RWPE2 (cell line): ENCODE data around the gene CORO7.

Source experiments
- ATAC-seq: fragments of 200-7000 bp; cut with Tn5 transposase; 3 replicates; pipeline ENCODE4 v1.9.1; 2021; ENCODE audit warnings: low read depth
- DNase-seq: peaks from one replicate; pipeline ENCODE4 v3.0.0-alpha.2; 2020; ENCODE audit warnings: low spot score
- H3K27ac ChIP-seq: fragments of 450-650 bp; 2 replicates; pipeline ENCODE4 v1.5.1; 2017; ENCODE audit warnings: mild to moderate bottlenecking; ENCODE audit not compliant: poor library complexity, severe bottlenecking
- H3K27me3 ChIP-seq: fragments of 250-450 bp; sonication (Bioruptor Pico); 2 replicates; pipeline ENCODE4 v1.5.1; 2021; ENCODE audit warnings: mild to moderate bottlenecking, moderate library complexity; ENCODE audit not compliant: insufficient read depth, poor library complexity, severe bottlenecking
- H3K36me3 ChIP-seq: fragments of 250-450 bp; sonication (Bioruptor Pico); 2 replicates; pipeline ENCODE4 v1.5.1; 2020; ENCODE audit warnings: low read depth, mild to moderate bottlenecking, moderate library complexity
- H3K4me1 ChIP-seq: fragments of 250-450 bp; sonication (Bioruptor Pico); 2 replicates; pipeline ENCODE4 v1.5.1; 2021; ENCODE audit warnings: mild to moderate bottlenecking, moderate library complexity; ENCODE audit not compliant: insufficient read depth, poor library complexity, severe bottlenecking
- H3K4me3 ChIP-seq: fragments of 250-450 bp; sonication (Bioruptor Pico); 2 replicates; pipeline ENCODE4 v1.5.1; 2021; ENCODE audit warnings: mild to moderate bottlenecking, moderate library complexity; ENCODE audit not compliant: severe bottlenecking
- H3K9me3 ChIP-seq: fragments of 250-450 bp; sonication (Bioruptor Pico); 2 replicates; pipeline ENCODE4 v1.5.1; 2021; ENCODE audit warnings: mild to moderate bottlenecking, moderate library complexity; ENCODE audit not compliant: severe bottlenecking
- CTCF ChIP-seq: fragments of 450-650 bp; IDR thresholded peaks from one replicate; pipeline ENCODE4 v1.5.1; 2017; ENCODE audit warnings: mild to moderate bottlenecking, moderate library complexity; ENCODE audit not compliant: poor library complexity, severe bottlenecking

The CORO7 gene

GRCh38 chr16:4408323-4408690, 8.1 kb downstream of the CORO7 start:
- Histone ChIP-seq H3K4me1 (peaks cover 15% of the 10 kb centered on the region), H3K27me3 (no peaks in the 10 kb centered on the region), H3K27ac (peak overlapping the region; percentile 12), H3K9me3 (no peaks in the 10 kb centered on the region), H3K36me3 (peaks cover 27% of the 10 kb centered on the region), H3K4me3 (no peak overlapping the region)
- DNase-seq = no peak
- ATAC-seq = no peak
- TF ChIP-seq CTCF = no peak

GRCh38 chr16:4407543-4408322, 8.7 kb downstream of the CORO7 start:
- H3K9me3 ChIP-seq = no peaks in the 10 kb centered on the region
- peaks cover 27% of the 10 kb centered on the region for H3K36me3 ChIP-seq
- no peak for DNase-seq
- no peaks in the 10 kb centered on the region for H3K27me3 ChIP-seq
- peak overlapping the region; percentile 12 for H3K27ac ChIP-seq
- peaks cover 15% of the 10 kb centered on the region for H3K4me1 ChIP-seq
- no peak for TF ChIP-seq CTCF
- no peak for ATAC-seq
- no peak overlapping the region for H3K4me3 ChIP-seq

- DNase-seq (peak; percentile 64), ATAC-seq (no peak)
- Histone ChIP-seq H3K4me1 (peaks cover 10% of the 10 kb centered on the region), H3K36me3 (peaks cover 22% of the 10 kb centered on the region), H3K9me3 (no peaks in the 10 kb centered on the region), H3K27ac (no peak overlapping the region), H3K27me3 (no peaks in the 10 kb centered on the region), H3K4me3 (no peak overlapping the region)
- TF ChIP-seq CTCF = no peak
These were observed 11.3 kb downstream of the CORO7 start for GRCh38 chr16:4404967-4405696.

GRCh38 chr16:4404247-4404966, 12.0 kb downstream of the CORO7 start:
- peaks cover 10% of the 10 kb centered on the region for H3K4me1 ChIP-seq
- TF ChIP-seq CTCF = peak; percentile 54
- ATAC-seq (peak; percentile 13; the same call in 1 of the 3 replicates), DNase-seq (no peak)
- no peaks in the 10 kb centered on the region for H3K9me3 ChIP-seq
- no peak overlapping the region for H3K4me3 ChIP-seq
- no peaks in the 10 kb centered on the region for H3K27me3 ChIP-seq
- peaks cover 22% of the 10 kb centered on the region for H3K36me3 ChIP-seq
- no peak overlapping the region for H3K27ac ChIP-seq
